ENCODE measurements around the gene ADPRHL1. TPM values are rescaled to one million over a fixed set of nuclear protein-coding genes. Genes with fewer than 3 reads are reported as not detected.

The ADPRHL1 gene
- polyA plus RNA-seq, 3 donors, result 0.15 to 0.52 (median 0.27) TPM

- Histone ChIP-seq H3K4me3 (replicated peaks in 1 of 3; ENCODE audit: low read depth in 2 of 3, low read length in 3 of 3) (peak overlapping the region; percentile 83 to 91 (median 88)), H3K79me2 (ENCODE audit: insufficient read depth, low read length) (peaks cover 91% of the 10 kb centered on the region), H4K20me1 (ENCODE audit: insufficient read depth, low read length) (peaks cover 61% of the 10 kb centered on the region), H2AFZ (ENCODE audit: insufficient read depth, low read depth, low read length, poor library complexity, severe bottlenecking) (peak overlapping the region; percentile 85), H3K36me3 (replicated peaks in 1 of 2; ENCODE audit: control insufficient read depth in 1 of 2, insufficient read depth in 2 of 2, low read length in 2 of 2) (peaks cover 23 to 26% of the 10 kb centered on the region in 2 donors), H3K27ac (ENCODE audit: low read depth in 1 of 2, low read length in 2 of 2) (peak overlapping the region; percentile 73 to 94), H3K9ac (ENCODE audit: insufficient read depth, low read length, poor library complexity, severe bottlenecking) (peak overlapping the region; percentile 84), H3K27me3 (ENCODE audit: control insufficient read depth in 2 of 2, insufficient read depth in 2 of 2, low read length in 2 of 2) (no peaks in the 10 kb centered on the region), H3K4me1 (ENCODE audit: control insufficient read depth in 1 of 2, insufficient read depth in 2 of 2, low read length in 2 of 2) (peaks cover 51 to 52% of the 10 kb centered on the region in 2 donors), H3K9me3 (replicated peaks in 1 of 2; ENCODE audit: control insufficient read depth in 1 of 2, insufficient read depth in 1 of 2, low read length in 2 of 2) (no peaks in the 10 kb centered on the region), H3K4me2 (replicated peaks; ENCODE audit: extremely low read depth, low read length, poor library complexity, severe bottlenecking) (peak overlapping the region; percentile 81)
- 80% methylated on average over 2 of the region's 9 CpGs for WGBS (ENCODE audit: insufficient coverage)
- TF ChIP-seq, protein P1, sequence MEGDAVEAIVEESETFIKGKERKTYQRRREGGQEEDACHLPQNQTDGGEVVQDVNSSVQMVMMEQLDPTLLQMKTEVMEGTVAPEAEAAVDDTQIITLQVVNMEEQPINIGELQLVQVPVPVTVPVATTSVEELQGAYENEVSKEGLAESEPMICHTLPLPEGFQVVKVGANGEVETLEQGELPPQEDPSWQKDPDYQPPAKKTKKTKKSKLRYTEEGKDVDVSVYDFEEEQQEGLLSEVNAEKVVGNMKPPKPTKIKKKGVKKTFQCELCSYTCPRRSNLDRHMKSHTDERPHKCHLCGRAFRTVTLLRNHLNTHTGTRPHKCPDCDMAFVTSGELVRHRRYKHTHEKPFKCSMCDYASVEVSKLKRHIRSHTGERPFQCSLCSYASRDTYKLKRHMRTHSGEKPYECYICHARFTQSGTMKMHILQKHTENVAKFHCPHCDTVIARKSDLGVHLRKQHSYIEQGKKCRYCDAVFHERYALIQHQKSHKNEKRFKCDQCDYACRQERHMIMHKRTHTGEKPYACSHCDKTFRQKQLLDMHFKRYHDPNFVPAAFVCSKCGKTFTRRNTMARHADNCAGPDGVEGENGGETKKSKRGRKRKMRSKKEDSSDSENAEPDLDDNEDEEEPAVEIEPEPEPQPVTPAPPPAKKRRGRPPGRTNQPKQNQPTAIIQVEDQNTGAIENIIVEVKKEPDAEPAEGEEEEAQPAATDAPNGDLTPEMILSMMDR (IDR thresholded peaks at IDR 0.05), result no peak
- peak overlapping the region; percentile 57 to 96 (median 88) for H3K27ac Mint-ChIP-seq
- H3K9me3 Mint-ChIP-seq, result peaks cover 0 to 2% (median 0%) of the 10 kb centered on the region in 7 donors
- H3K4me3 Mint-ChIP-seq, result peak overlapping the region; percentile 82 to 84
- peaks cover 27 to 36% of the 10 kb centered on the region in 2 donors for H3K36me3 Mint-ChIP-seq
- DNase-seq, result no peak
- H3K27me3 Mint-ChIP-seq (ENCODE audit: low read depth in 3 of 3), result peaks cover 0 to 1% (median 0%) of the 10 kb centered on the region in 3 donors
- intact Hi-C loops (cut with micrococcal nuclease), result loop anchor here (5.0 to 10.0 kb wide), 4 partner anchors 197 to 907 kb away; partner anchors contain the start of genes LAMP1 (in 2 of the 2) and TUBGCP3 (in 1 of the 2)
- H3K4me1 Mint-ChIP-seq, result peaks cover 61% of the 10 kb centered on the region
Observed at GRCh38 chr13:113491982-113492381, 38.7 kb upstream of the ADPRHL1 start.

DNA sequence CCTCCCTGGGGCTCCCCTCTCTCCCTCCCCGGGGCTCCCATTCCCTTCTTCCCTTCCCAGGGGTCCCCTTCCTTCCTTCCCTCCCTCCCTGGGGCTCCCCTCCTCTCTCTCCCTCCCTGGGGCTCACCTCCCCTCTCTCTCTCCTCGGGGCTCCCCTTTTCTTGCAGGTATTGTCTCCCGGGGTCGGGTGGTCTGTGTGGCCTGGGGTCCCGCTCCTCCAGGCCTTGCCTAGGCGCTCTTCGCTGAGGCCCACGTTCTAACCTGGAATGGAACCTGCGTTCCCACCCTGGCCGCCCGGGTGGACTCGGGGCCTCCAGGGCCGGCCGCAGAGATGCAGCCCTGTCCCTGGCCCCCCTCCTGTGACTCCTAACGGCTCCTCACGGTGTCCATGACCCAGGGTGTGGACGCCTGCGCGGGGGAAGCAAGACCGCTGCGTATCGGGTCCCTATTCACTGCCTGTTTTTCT, 38.2 kb upstream of the ADPRHL1 start:
- Mint-ChIP-seq H3K27ac (peak overlapping the region; percentile 57 to 96 (median 88)), H3K4me1 (peaks cover 60% of the 10 kb centered on the region), H3K9me3 (peaks cover 0 to 2% (median 0%) of the 10 kb centered on the region in 7 donors), H3K4me3 (peak overlapping the region; percentile 82 to 84), H3K27me3 (ENCODE audit: low read depth in 3 of 3) (peaks cover 0 to 1% (median 0%) of the 10 kb centered on the region in 3 donors), H3K36me3 (peaks cover 24 to 36% of the 10 kb centered on the region in 2 donors)
- intact Hi-C loops (cut with micrococcal nuclease), result loop anchor here (5.0 to 10.0 kb wide), 4 partner anchors 197 to 907 kb away; partner anchors contain the start of genes LAMP1 (in 2 of the 2) and TUBGCP3 (in 1 of the 2)
- Histone ChIP-seq H3K4me2 (replicated peaks; ENCODE audit: extremely low read depth, low read length, poor library complexity, severe bottlenecking) (peak overlapping the region; percentile 81), H3K9ac (ENCODE audit: insufficient read depth, low read length, poor library complexity, severe bottlenecking) (peak overlapping the region; percentile 84), H3K9me3 (replicated peaks in 1 of 2; ENCODE audit: control insufficient read depth in 1 of 2, insufficient read depth in 1 of 2, low read length in 2 of 2) (no peaks in the 10 kb centered on the region), H3K4me3 (replicated peaks in 1 of 3; ENCODE audit: low read depth in 2 of 3, low read length in 3 of 3) (peak overlapping the region; percentile 83 to 91 (median 88)), H4K20me1 (ENCODE audit: insufficient read depth, low read length) (peaks cover 61% of the 10 kb centered on the region), H3K4me1 (ENCODE audit: control insufficient read depth in 1 of 2, insufficient read depth in 2 of 2, low read length in 2 of 2) (peaks cover 51 to 52% of the 10 kb centered on the region in 2 donors), H3K36me3 (replicated peaks in 1 of 2; ENCODE audit: control insufficient read depth in 1 of 2, insufficient read depth in 2 of 2, low read length in 2 of 2) (peaks cover 18 to 21% of the 10 kb centered on the region in 2 donors), H3K27me3 (ENCODE audit: control insufficient read depth in 2 of 2, insufficient read depth in 2 of 2, low read length in 2 of 2) (no peaks in the 10 kb centered on the region), H3K27ac (ENCODE audit: low read depth in 1 of 2, low read length in 2 of 2) (peak overlapping the region; percentile 73 to 94), H3K79me2 (ENCODE audit: insufficient read depth, low read length) (peaks cover 91% of the 10 kb centered on the region), H2AFZ (ENCODE audit: insufficient read depth, low read depth, low read length, poor library complexity, severe bottlenecking) (peak overlapping the region; percentile 85)
- TF ChIP-seq, protein P1 (IDR thresholded peaks at IDR 0.05), result no peak
- peak; percentile 14 to 42 (median 14) for DNase-seq
- WGBS (ENCODE audit: insufficient coverage), result under 1% methylated on average over 15 of the region's 22 CpGs

Data from CD14-positive monocyte (primary cell).